Natural killer cell treated with Interleukin-12 subunit alpha and Interleukin-12 subunit beta and Interleukin-15 and Interleukin-18, amount 100 ng/mL, for 72 hours (primary cell): ENCODE data around the gene SFXN3. TPM values are rescaled to one million over a fixed set of nuclear protein-coding genes. Genes with fewer than 3 reads are reported as not detected.

Experiments
- ATAC-seq, 2 donors: fragments of 150-1000 bp; cut with Tn5 transposase in 1 of 2; sonication (Bioruptor Pico), chemical (Tn5 transposase) in 1 of 2; 2 replicates each; pipeline ENCODE4 v1.10.0; 2021
- DNase-seq: peaks from one replicate; pipeline ENCODE4 v3.0.0; 2022; ENCODE audit warnings: low spot score
- H3K27ac Mint-ChIP-seq, 2 donors: 1 replicate in 1 of 2; 2 replicates in 1 of 2; pipeline ENCODE4 v1.8.0; 2022; ENCODE audit warnings: mixed read lengths in 2 of 2, mild to moderate bottlenecking in 1 of 2, moderate library complexity in 1 of 2
- H3K27me3 Mint-ChIP-seq, 2 donors: 1 replicate in 1 of 2; 2 replicates in 1 of 2; pipeline ENCODE4 v1.8.0; 2022; ENCODE audit warnings: mixed read lengths in 2 of 2
- H3K36me3 Mint-ChIP-seq: one replicate; pipeline ENCODE4 v1.8.0; 2022; ENCODE audit warnings: mixed read lengths
- H3K4me1 Mint-ChIP-seq, 2 donors: 1 replicate in 1 of 2; 2 replicates in 1 of 2; pipeline ENCODE4 v1.8.0; 2022; ENCODE audit warnings: low read depth in 2 of 2, mixed read lengths in 2 of 2, mild to moderate bottlenecking in 1 of 2
- H3K4me3 Mint-ChIP-seq: one replicate; pipeline ENCODE4 v1.8.0; 2022; ENCODE audit warnings: mixed read lengths
- H3K9me3 Mint-ChIP-seq: 2 replicates; pipeline ENCODE4 v1.8.0; 2022; ENCODE audit warnings: mixed read lengths
- total RNA-seq, 2 donors: library from RNA; stranded (reverse); gene quantifications; one replicate each; pipeline ENCODE4 v1.2.3, GENCODE V29; 2022

SFXN3 gene
- total RNA-seq, 2 donors from 2014 or later, result 12.5 to 21.1 TPM

GRCh38 chr10:101014966-101015581 is 16.0 kb upstream of the SFXN3 start:
- H3K9me3 Mint-ChIP-seq, result no peaks in the 10 kb centered on the region
- H3K36me3 Mint-ChIP-seq, result no peaks in the 10 kb centered on the region
- no peak overlapping the region for H3K4me3 Mint-ChIP-seq
- DNase-seq (no peak), ATAC-seq (no peak)
- peaks cover 14 to 21% of the 10 kb centered on the region in 2 donors for H3K4me1 Mint-ChIP-seq
- H3K27ac Mint-ChIP-seq, result no peak overlapping the region
- peaks cover 27 to 34% of the 10 kb centered on the region in 2 donors for H3K27me3 Mint-ChIP-seq

GRCh38 chr10:101015582-101015973 is 15.5 kb upstream of the SFXN3 start:
- H3K36me3 Mint-ChIP-seq, result no peaks in the 10 kb centered on the region
- no peaks in the 10 kb centered on the region for H3K9me3 Mint-ChIP-seq
- no peak overlapping the region for H3K27ac Mint-ChIP-seq
- ATAC-seq, result no peak
- H3K4me1 Mint-ChIP-seq, result peaks cover 14 to 21% of the 10 kb centered on the region in 2 donors
- H3K27me3 Mint-ChIP-seq, result peaks cover 27 to 34% of the 10 kb centered on the region in 2 donors
- no peak for DNase-seq
- no peak overlapping the region for H3K4me3 Mint-ChIP-seq

- no peaks in the 10 kb centered on the region for H3K36me3 Mint-ChIP-seq
- H3K27me3 Mint-ChIP-seq, result peaks cover 31 to 34% of the 10 kb centered on the region in 2 donors
- peaks cover 14 to 21% of the 10 kb centered on the region in 2 donors for H3K4me1 Mint-ChIP-seq
- DNase-seq (no peak), ATAC-seq (no peak)
- H3K4me3 Mint-ChIP-seq, result no peak overlapping the region
- H3K9me3 Mint-ChIP-seq, result no peaks in the 10 kb centered on the region
- no peak overlapping the region for H3K27ac Mint-ChIP-seq
These were observed 14.2 kb upstream of the SFXN3 start for GRCh38 chr10:101016814-101017213.

- H3K27me3 Mint-ChIP-seq, result peaks cover 30 to 31% of the 10 kb centered on the region in 2 donors
- no peaks in the 10 kb centered on the region for H3K9me3 Mint-ChIP-seq
- ATAC-seq (no peak), DNase-seq (no peak)
- no peaks in the 10 kb centered on the region for H3K36me3 Mint-ChIP-seq
- H3K4me1 Mint-ChIP-seq, result peaks cover 9 to 16% of the 10 kb centered on the region in 2 donors
- H3K4me3 Mint-ChIP-seq, result no peak overlapping the region
- no peak overlapping the region for H3K27ac Mint-ChIP-seq
These were observed 12.9 kb upstream of the SFXN3 start for GRCh38 chr10:101018118-101018599.

- Mint-ChIP-seq H3K27me3 (peaks cover 26 to 28% of the 10 kb centered on the region in 2 donors), H3K4me3 (no peak overlapping the region), H3K4me1 (peaks cover 5 to 14% of the 10 kb centered on the region in 2 donors), H3K27ac (no peak overlapping the region), H3K9me3 (no peaks in the 10 kb centered on the region), H3K36me3 (no peaks in the 10 kb centered on the region)
- DNase-seq (no peak), ATAC-seq (peak; percentile 70 to 79)
These were observed 12.2 kb upstream of the SFXN3 start for GRCh38 chr10:101018600-101019439.

GRCh38 chr10:101019440-101019703 is 11.7 kb upstream of the SFXN3 start:
- Mint-ChIP-seq H3K4me1 (peaks cover 5 to 10% of the 10 kb centered on the region in 2 donors), H3K4me3 (no peak overlapping the region), H3K36me3 (no peaks in the 10 kb centered on the region), H3K27me3 (peaks cover 26 to 28% of the 10 kb centered on the region in 2 donors), H3K27ac (no peak overlapping the region), H3K9me3 (no peaks in the 10 kb centered on the region)
- ATAC-seq (no peak), DNase-seq (no peak)

GRCh38 chr10:101020427-101021075 is 10.5 kb upstream of the SFXN3 start:
- H3K27ac Mint-ChIP-seq, result no peak overlapping the region
- ATAC-seq, result no peak
- DNase-seq, result no peak
- H3K9me3 Mint-ChIP-seq, result no peaks in the 10 kb centered on the region
- peaks cover 23 to 28% of the 10 kb centered on the region in 2 donors for H3K27me3 Mint-ChIP-seq
- H3K4me1 Mint-ChIP-seq, result peaks cover 5 to 7% of the 10 kb centered on the region in 2 donors
- no peak overlapping the region for H3K4me3 Mint-ChIP-seq
- H3K36me3 Mint-ChIP-seq, result no peaks in the 10 kb centered on the region

GRCh38 chr10:101021239-101021638 is 9.8 kb upstream of the SFXN3 start:
- Mint-ChIP-seq H3K4me3 (no peak overlapping the region), H3K4me1 (peaks cover 5 to 7% of the 10 kb centered on the region in 2 donors), H3K36me3 (no peaks in the 10 kb centered on the region), H3K27me3 (peaks cover 21 to 23% of the 10 kb centered on the region in 2 donors), H3K9me3 (no peaks in the 10 kb centered on the region), H3K27ac (no peak overlapping the region)
- ATAC-seq (no peak), DNase-seq (no peak)

- Mint-ChIP-seq H3K9me3 (no peaks in the 10 kb centered on the region), H3K4me3 (no peak overlapping the region), H3K36me3 (no peaks in the 10 kb centered on the region), H3K4me1 (peaks cover 5 to 7% of the 10 kb centered on the region in 2 donors), H3K27me3 (peaks cover 16 to 18% of the 10 kb centered on the region in 2 donors), H3K27ac (no peak overlapping the region)
- DNase-seq (no peak), ATAC-seq (no peak)
These were observed 9.3 kb upstream of the SFXN3 start for GRCh38 chr10:101021692-101022251.

- Mint-ChIP-seq H3K9me3 (no peaks in the 10 kb centered on the region), H3K36me3 (no peaks in the 10 kb centered on the region), H3K27me3 (peaks cover 8 to 10% of the 10 kb centered on the region in 2 donors), H3K4me1 (peaks cover 5 to 7% of the 10 kb centered on the region in 2 donors), H3K4me3 (no peak overlapping the region), H3K27ac (no peak overlapping the region)
- ATAC-seq (no peak), DNase-seq (no peak)
These were observed 7.9 kb upstream of the SFXN3 start for GRCh38 chr10:101022967-101023705.

- no peak overlapping the region for H3K27ac Mint-ChIP-seq
- peaks cover 6 to 10% of the 10 kb centered on the region in 2 donors for H3K4me1 Mint-ChIP-seq
- no peak overlapping the region for H3K4me3 Mint-ChIP-seq
- H3K27me3 Mint-ChIP-seq, result peaks cover 0 to 2% of the 10 kb centered on the region in 2 donors
- DNase-seq (no peak), ATAC-seq (no peak)
- H3K9me3 Mint-ChIP-seq, result no peaks in the 10 kb centered on the region
- H3K36me3 Mint-ChIP-seq, result no peaks in the 10 kb centered on the region
These were observed 3.8 kb upstream of the SFXN3 start for GRCh38 chr10:101027106-101027720.

- Mint-ChIP-seq H3K4me1 (peaks cover 15 to 22% of the 10 kb centered on the region in 2 donors), H3K4me3 (no peak overlapping the region), H3K27me3 (peaks cover 0 to 2% of the 10 kb centered on the region in 2 donors), H3K27ac (no peak overlapping the region), H3K36me3 (no peaks in the 10 kb centered on the region), H3K9me3 (no peaks in the 10 kb centered on the region)
- no peak for DNase-seq
- no peak for ATAC-seq
These were observed 2.3 kb upstream of the SFXN3 start for GRCh38 chr10:101028446-101029337.
